C4-2B (cell line): ENCODE results near the gene TPSD1.

Experiments used
- H3K27ac ChIP-seq: fragments of 450-650 bp; 2 replicates; pipeline ENCODE4 v1.5.1; 2017
- CTCF ChIP-seq: fragments of 450-650 bp; conservative IDR thresholded peaks from 2 replicates; pipeline ENCODE4 v1.5.1; 2017; ENCODE audit warnings: mild to moderate bottlenecking
- ZFX ChIP-seq: fragments of 450-650 bp; IDR thresholded peaks from 2 replicates; pipeline ENCODE4 v1.6.1; 2017

The TPSD1 gene

GRCh38 chr16:1283296-1283695, 27.4 kb downstream of the TPSD1 start:
- TF ChIP-seq ZFX (no peak), CTCF (no peak)

DNA sequence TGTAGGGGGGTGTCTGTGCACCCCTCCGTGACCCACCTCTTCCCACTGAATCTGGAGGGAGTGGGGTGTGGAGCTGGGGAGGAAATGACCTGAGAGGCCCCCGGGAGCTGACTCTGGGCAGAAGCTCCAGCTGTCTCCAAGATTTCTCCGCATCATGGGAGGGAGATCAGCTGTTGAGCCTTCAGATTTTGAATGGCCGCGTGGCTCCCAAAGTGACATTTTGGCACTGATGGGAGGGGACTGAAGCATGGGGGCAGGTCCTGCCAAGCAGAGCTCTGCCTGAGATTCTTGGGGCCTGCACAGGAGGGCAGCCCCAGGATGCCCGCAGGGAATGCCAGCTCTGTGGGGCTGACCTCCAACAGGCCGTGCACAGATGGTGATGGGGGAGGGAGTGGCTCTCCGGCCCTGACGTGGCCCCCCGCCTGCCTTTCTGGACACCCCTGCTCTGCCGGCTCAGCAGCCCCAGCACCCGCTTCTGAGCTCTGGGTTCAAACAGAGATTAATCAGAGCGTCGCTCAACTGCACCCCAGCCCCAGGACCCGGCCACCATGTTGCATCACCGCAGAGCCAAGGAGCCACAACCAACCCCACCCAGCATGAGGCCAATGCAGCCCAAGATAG, 28.2 kb downstream of the TPSD1 start:
- TF ChIP-seq ZFX (no peak), CTCF (no peak)
- H3K27ac ChIP-seq = no peak overlapping the region

More at GRCh38 chr16:1283296-1283695, 27.4 kb downstream of the TPSD1 start:
- no peak overlapping the region for H3K27ac ChIP-seq

DNA sequence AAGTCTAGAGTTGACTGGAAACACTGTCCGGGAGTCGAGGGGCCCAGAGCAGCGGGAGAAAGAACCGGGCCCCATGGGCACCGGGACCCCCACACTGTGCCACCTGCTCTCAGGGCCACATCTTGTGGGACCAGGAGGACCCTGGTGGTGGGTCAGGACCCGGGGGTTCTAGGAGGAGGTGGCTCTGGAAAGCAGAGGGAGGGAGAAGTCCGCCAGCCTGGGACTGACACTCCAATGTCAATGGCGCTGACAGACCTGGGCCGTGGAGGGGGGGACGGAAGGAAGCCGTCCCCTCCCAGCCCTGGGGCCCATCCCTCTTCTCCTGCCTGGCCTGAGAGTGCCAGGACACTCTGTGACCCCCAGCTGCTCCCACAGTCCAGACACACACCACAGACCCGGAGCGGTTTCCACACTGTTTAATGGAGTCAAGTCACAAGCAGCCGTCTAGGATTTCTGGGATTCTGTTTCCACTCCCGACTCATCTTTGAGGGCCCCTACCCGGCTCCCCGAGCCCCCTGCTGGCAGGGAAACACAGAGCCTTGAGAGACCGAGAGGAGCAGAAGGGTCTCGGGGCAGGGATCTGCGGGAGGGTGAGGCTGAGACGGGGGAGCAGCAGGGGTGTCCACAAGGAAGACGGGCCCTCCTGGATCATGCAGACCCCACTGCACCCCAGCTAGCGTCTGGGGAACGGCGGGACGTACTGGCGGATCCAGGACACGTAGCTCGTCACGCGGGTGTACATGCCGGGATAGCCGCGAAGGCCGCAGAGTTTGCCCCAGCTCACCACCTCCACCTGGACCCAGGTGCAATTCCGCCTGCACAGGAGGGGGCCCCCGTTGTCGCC, 30.0 kb downstream of the TPSD1 start:
- TF ChIP-seq ZFX (no peak), CTCF (no peak)
- H3K27ac ChIP-seq = no peak overlapping the region

DNA sequence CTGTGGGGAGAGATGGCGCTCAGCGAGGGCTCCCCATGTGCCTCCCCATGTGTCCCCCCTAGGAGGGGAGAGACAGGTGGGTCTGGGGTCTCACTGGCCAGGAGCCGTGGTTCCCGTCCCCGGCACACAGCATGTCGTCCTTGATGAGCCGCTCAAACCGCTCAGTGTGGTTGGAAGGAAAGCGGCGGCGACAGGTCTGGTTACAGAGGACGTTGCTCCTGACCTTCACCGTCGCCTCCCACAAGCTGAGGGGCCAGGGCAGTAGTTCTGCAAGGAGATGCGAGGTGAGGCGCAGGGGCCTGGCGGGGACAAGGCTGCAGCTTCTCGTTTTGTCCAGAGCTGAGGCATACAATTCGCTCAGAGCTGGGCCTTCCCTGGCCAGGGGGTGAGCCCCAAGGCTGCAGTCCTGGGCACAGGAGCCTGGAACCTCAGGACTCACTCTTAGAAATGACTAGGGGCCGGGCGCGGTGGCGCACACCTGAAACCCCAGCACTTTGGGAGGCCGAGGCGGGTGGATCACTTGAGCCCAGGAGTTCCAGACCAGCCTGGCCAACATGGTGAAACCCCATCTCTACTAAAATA, 30.7 kb downstream of the TPSD1 start:
- TF ChIP-seq CTCF = no peak
- TF ChIP-seq ZFX = no peak
- H3K27ac ChIP-seq = no peak overlapping the region

- TF ChIP-seq CTCF = no peak
- TF ChIP-seq ZFX = no peak
- no peak overlapping the region for H3K27ac ChIP-seq
Measured at GRCh38 chr16:1287982-1288670, 32.3 kb downstream of the TPSD1 start.

- no peak overlapping the region for H3K27ac ChIP-seq
- no peak for TF ChIP-seq CTCF
- no peak for TF ChIP-seq ZFX
Measured at GRCh38 chr16:1288813-1289476, 33.1 kb downstream of the TPSD1 start.
